Germinal center (tissue), 1 donor: ENCODE measurements around the gene GABRB1.
"Not testable (repeated sequence)": the region's sequence is repeated elsewhere in the genome, so short reads cannot be mapped to it uniquely, and the experiment has no call there.

Experiments
- DNase-seq: peaks from one replicate; pipeline ENCODE4 v3.0.0; 2012; ENCODE audit warnings: mixed read lengths, low spot score

Gene GABRB1

DNA sequence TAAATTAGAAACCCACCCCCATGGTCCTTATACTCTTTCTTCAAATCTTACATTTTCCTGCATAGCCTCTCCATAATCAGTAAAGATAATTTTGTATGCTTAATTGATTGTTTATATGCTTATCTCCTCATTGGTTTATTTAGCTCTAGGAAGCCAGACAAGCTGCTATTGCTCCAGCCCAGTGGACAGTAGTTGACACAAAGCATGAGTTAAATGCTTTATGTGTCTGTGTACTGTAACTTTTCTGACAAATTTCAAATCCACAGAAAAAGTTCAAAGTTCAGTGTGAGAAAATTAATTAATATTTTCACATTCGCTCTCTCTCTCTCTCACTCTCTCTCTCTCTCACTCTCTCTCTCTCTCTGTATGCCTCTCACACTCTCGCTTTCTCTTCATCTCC is 181.7 kb downstream of the GABRB1 start:
- no peak for DNase-seq

DNA sequence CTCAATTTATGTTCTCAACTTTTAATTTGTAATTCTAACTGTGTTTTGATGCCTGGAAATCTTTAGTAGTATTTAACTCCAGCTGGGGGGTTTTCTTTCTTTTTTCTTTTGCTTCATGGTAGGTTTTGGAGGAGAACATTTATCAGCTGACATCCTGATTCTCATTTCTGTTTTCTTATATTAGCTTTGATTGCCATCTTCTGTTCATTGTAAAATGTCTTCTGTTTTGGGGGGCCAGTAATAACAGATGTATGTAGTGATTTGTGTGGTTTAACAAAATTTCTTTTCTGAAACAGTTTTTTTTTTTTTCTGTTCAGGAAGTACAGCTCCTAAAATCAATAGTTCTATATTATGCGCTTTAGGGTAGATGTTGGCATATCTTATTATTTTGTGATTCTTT is 182.2 kb downstream of the GABRB1 start:
- DNase-seq = no peak

DNA sequence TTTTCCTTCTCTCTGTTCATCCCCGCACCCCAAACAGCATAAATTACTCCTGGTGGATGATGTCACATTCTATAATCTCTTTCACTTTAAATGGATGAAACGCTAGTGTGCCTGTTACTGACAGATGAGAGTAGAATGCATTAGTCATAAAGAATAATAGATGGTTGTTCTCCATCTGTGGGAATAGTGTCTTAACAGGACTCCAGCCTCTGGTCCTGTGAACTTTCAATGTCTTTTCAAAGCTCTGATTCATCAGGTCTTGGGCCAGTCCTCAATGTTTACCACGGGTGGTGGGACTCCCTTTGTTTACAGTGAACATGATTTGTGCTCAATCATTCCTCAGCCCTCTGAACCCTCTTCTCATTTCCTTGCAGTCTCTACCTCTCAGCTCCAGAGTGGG is 182.6 kb downstream of the GABRB1 start:
- DNase-seq = no peak

DNA sequence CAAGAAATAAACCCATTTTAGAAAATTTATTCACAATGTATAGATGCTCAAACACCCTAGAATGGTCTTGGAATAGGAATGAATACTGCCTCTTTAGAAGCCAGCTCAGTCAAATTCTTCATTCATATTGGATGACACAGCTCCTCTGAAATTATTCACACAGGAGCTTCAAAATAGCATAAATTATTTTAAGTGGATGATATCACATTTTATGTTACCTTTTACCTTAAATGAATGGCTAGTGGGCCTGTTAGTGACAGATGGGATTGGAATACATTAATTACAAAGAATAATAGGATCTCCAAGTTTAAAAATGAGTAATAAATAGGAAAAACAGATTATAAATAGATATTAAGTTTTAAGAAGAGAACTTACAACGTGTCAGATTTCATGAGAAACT is 184.4 kb downstream of the GABRB1 start:
- no peak for DNase-seq

DNA sequence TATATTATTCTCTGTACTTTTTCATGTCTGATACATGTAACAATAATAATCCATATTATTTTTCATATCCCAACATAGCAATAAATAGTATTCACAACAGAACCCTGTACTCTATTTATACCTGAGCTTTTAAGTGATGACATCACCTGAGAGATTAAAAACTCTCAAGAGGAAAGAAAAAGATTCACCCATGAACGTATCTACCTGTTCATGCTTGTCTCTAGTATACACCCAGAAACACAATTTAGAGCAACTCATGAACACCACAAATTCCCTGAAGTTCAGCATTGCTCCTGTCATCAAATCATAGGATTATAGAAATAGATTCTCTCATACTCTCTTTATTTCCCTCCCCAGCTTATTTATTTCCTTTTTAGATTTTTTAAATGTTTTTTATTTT is 185.9 kb downstream of the GABRB1 start:
- DNase-seq = no peak

DNA sequence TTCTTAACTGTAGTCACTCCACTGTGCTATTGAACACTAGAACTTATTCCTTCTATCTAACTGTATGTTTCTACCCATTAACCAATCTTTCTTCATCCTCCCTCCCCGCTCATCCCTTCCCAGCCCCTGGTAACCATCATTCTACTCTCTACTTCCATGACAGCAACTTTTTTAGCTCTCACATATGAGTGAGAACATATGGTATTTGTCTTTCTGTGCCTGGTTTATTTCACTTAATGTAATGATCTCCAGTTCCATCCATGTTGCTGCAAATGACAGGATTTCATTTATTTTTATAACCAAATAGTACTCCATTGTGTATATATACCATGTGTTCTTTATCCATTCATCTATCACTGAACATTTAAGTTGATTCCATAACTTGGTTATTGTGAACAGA is 186.5 kb downstream of the GABRB1 start:
- no peak for DNase-seq

DNA sequence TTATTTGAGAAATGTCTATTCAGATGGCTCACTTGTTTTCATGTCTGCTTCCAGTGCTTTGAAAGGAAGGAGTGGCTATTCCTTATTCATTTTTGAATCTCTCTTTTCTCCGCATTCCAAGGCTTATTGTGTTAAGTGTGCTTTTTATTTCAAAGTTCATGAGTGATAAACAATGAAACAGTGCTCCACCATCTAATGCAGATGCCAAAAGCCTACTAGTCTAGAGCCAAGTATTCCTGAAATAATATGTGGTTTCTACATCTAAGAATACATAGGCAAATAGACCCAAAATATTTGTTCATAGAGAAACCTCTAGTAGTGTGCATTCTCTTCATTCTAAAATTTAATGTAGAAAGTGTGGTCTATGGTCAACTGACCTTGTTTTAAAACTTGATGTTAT is 187.3 kb downstream of the GABRB1 start:
- DNase-seq = no peak

DNA sequence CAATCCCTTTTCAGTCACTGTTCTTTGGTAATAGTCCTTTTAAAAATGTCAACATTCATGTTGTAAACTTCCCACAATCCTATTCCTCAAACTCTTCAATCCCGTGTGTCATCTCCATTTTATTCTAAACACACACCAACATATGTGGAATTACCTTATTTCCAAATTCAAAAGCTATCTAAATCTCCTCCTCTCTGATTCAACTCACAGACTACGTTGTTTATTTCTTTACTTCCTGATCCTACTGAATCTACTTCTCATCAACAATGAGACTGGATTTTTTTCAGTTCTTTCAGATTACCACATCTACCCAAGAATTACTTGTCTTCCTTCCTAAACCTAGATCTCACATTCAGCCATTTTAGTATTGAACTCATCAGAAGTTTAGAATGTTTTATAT is 188.2 kb downstream of the GABRB1 start:
- DNase-seq = no peak

DNA sequence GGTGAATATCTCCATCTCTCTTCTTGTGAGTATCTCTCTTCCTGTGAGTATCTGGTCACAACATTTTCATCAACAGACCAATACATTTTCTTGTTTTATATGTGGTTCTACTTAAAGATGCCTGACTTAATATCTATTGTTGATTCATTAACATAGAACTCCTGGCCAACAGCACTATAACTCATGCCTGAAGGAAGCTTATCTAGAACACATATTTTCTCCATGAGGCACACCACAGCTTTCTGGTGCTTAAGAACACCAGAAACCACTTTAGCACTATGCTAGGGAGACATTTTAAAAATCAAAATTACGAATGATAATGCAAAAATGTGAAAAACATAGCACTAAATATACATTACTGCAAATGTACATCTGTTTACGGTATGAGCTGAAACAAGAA is 190.4 kb downstream of the GABRB1 start:
- no peak for DNase-seq

DNA sequence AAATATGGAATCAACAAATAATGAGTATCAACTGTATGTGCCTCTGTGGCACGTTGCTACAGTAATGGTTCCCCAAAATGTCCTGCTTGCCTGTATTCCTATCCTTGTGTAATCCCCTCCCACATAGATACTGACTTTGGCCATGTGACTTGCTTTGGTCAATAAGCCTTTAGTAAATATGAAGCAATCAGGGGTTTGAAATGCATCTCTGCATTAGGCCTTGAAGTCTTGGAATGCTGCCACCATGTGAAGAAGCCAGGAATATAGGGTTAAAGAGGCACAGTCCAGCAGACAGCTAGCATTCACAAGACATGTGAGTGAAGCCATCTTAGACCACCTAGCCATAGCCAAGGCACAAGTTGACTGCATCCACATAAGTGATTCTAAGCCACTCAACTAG is 190.9 kb downstream of the GABRB1 start:
- DNase-seq = no peak

DNA sequence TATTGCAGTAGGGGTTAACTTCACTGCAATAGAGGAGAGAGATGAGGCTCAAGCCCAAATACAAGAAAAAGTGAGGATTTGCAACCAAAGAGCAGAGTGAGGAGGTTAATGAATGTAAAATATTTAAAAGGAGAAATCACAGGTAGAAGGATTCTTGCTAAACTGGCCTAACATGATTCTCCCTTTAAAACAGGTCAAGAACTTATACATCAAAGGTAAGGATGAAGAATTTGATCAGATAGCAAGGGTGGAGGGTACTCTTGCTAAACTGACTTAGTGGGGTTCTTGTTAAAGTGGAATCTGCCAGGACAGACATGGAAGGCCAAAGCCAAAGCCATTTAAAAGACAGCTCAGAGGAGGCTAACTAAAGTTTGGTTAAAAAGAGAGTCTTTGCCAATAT is 193.0 kb downstream of the GABRB1 start:
- no peak for DNase-seq

DNA sequence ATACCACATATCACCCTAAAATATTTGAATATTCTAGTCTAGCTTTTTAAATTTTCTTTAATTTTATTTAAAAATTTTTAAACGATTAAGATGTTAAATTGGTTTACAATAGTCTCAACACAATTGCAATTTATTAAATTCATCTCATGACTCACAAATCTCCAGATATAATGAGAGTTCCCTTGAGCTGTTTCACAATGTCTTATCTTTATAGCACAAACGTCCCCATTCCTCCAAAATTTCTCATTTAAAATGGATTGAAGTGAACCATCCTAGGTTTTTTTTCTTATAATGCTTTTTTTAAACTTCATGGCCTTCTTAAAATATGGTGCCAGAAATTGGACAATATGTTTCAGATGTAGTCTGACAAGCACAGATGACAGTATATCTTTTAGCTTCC is 204.4 kb downstream of the GABRB1 start:
- no peak for DNase-seq

DNA sequence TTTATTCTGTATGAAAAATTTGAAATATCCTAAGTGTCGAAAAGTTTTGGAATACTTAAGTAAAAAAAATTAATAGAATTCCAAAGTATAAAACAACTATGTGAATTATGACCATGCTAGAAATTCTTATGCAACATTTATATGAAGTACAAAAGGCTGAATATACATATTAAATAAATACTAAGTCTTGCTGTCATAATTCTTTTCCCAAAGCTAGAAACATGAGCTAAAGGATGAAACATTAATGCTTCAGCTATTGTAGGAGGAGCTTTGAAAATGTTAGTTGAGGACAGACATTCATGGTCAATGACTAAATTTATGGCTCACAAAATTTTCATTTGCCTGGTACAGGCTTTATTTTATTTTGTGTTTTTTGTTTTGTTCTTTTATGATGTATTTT is 207.3 kb downstream of the GABRB1 start:
- no peak for DNase-seq

DNA sequence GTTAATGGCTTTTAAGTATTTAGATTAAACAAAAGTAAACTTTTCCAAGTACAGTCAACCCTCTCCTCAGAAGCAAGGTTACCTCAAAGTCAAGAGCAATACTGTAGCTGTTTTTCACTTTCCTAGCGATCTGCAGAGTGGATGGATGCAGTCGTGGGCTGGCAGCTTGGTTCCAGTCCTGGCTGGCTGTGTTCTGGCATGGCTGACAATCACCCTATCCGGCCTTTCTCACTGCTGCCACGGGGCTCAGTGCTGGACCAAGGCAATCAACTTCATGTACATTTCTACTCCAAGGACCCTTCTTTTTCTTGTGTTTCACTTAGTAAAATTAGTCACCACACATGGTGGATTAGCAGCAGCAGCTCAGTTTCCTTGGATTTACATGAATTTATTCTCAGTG is 208.3 kb downstream of the GABRB1 start:
- no peak for DNase-seq

DNA sequence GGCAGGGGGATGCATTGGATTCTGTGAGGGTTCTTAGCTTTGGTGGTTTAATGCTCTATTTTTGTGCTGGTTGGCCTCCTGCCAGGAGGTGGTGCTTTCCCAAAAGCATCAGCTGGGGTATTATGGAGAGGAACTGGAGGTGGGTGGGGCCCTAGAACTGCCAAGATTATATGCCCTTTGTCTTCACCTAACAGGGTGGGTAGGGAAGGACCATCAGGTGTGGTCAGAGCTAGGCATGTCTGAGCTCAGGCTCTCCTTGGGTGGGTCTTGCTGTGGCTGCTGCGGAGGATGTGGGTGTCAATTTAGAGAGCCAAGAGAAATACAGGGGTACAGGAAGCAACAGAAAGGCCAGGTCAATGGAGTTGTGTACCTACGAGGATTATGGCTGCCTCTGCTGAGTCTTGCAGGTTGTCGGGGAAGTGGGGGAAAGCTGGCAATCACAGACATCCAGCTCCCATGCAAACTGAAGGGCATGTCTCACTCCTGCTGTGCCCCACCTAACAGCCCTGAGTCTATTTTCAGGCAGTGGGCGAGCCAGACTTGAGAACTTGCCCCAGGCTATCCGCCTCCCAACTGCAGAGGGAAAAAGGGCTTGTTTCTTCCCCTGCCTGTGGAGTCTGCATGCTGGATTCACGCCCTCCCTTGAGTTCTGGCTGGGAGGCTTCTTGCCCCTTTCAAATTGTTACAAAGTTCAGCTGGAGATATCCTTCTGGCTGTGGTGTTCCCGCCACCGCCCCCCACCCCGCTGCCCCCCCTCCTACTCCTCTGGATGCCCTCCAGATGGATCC is 220.2 kb downstream of the GABRB1 start:
- DNase-seq = no peak

DNA sequence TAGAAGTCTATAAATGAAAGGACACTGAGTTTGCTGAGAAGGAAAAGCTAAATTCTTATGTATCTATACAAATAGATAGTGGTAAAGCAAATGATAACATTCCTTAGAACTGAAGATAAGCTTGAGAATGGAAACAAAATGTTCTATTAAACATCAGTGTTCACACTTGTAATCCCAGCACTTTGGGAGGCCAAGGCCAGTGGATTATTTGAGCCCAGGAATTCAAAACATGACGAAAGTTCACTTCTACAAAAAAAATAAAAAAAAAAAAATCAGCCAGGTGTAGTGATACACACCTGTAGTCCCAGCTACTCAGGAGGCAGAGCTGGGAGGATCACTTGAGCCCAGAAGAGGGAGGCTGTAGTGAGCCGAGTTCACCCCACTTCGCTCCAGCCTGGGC is 232.4 kb downstream of the GABRB1 start:
- no peak for DNase-seq

DNA sequence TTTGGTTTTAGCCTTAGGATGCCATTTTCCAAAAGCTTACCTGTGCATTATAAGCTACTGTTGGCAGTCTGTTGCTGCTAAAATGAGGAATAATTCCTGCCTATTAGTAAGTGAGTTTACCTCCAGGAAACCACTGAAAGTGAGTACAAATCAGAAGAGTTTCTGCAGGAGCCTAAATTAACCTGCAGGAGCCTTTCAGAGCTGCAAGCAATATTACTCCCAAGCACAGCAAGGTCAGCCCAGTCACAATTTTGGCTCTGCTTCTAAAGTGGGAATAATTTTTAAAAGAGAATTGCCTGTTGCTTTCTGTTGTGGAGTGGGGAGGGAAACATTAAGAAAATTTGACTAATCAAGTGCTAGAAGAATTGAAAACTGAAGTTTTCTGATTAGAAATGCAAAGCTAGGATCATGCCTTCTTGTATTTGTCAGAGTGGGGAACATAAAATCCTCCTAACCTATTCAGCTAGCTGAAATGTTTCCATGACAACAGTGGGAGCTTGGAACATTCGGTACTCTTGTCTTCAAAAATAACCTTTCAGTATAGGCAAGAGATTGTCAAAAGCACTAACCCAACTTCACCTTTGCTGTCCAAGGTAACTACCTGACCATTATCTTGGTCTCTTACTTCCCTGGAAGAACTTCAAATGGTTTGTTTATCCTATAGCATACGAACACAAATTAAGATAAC is 239.0 kb downstream of the GABRB1 start:
- DNase-seq = no peak

DNA sequence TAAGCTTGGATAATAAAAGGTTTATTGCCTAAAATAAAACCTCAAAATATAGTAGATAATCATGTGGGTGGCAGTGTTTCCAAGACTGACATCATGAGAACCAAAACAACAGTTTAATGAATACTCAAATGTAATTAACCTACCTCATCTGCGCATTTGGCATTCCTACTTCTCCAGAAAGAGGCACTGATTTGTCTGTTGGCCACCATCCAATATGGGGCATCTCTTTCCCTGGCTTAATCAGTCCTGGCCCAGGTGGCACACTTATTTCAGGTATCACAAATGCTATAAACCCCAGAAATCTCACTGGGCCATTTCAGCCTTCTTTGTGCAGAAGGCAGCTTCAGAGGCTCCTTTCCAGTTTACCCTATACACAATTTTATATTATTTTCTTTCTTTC is 239.9 kb downstream of the GABRB1 start:
- DNase-seq = no peak

DNA sequence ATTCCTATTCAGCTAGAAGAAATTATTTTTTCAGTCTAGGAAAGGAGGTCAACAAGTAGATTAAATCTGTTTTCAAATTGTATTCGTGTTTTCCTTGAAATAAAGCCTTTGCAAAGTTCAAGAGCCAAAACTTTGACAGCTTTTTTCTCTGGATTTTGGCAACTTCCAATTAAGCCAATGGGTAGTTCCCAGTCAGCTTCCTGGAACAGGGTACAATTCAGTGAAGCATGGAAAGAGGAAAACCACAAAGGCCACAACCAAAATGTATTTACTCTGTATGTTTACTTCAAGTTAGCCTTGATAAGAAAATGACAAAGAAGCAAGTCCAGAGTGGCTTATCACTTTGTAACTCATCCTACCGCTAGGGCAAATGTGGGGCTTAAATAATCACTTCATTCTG is 243.5 kb downstream of the GABRB1 start:
- no peak for DNase-seq

DNA sequence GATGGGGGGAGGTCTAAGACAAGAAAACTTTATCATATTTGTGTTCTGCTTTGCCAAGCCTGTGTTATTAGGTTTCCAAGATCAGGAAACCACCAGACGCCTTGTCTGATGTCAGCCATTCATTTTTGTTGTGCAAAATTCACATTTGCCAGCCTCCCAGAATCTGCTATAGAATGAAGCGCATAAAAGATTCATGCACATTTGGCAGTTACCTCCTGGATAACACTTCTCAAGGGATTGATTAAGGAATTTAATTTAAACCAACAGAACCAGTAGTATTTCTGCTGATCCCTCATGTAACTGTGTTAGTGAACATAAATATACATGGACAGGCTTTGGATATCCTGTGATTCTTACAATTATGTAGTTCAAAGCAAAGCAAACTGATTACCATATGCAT is 244.2 kb downstream of the GABRB1 start:
- no peak for DNase-seq

DNA sequence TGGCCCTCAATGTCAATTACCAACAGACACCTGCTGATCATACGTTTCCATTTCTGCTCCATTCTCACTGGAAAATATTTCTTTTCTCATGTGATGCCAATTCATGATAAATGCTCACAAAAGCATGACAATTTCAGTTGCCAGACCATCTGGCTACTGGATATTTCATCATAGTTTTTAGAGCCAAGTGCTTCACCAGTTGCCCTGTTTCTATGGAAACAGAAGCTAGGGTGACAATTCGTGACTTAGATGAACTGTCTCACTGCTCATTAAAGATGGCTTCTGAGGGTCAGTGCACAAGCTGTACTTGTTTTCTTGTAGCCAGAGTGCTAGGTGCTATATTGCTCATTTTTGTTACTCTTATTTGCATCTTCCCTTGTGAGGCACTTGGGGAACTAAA is 247.3 kb downstream of the GABRB1 start:
- DNase-seq = no peak

DNA sequence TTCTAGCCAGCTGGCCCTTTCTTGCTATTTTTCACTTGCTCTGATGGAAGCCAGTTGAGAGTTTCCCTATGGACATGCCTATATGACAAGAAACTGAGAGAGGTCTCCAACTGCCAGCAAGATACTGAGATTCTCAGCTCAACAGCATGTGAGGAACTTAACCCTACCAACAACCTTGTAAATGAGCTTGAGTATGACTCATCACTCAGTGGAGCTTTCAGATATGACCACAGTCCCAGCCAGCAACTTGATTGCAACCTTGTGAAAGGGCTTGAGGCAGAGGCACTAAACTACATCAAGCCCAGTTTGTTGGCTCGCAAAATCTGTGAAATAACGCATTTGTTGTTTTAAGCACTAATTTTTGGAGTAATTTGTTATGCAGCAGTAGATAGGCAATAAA is 256.4 kb downstream of the GABRB1 start:
- no peak for DNase-seq

DNA sequence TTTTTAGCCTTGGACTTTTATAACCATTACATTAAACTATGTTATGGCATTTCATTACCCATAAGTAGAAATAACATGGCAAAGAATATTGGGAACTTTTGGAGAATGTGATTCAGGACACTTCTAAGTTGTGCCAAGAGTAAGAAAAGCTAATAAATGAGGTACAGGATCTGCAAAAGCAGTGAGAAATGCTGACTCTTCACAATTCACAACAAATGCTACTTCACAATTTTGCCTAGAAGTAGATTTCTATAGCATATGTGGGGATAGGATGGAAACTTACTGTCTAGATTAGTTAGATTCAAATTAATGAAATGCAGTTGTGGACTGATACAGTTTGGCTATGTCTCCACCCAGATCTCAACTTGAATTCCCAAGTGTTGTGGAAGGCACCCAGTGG is 258.4 kb downstream of the GABRB1 start:
- DNase-seq = no peak

DNA sequence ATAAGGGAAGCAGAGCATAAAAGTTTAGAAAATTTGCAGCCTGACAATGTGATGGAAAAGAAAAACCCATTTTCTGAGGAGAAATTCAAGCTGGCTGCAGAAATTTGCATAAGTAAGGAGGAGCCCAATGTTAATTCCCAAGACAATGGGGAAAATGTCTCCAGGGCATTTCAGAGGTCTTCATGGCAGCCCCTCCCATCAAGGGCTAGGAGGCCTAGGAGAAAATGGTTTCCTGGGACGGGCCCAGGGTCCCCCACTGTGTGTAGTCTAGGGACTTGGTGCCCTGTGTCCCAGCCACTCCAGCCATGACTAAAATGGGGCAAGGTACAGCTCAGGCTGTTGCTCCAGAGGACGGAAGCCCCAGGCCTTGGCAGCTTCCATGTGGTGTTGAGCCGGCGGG is 259.5 kb downstream of the GABRB1 start:
- DNase-seq = not testable (repeated sequence)
